Measurements from ENCODE around the gene COL17A1. TPM values are rescaled to one million over a fixed set of nuclear protein-coding genes. Genes with fewer than 3 reads are reported as not detected.

Gene COL17A1
- total RNA-seq, 4 donors from 2014 or later: under 0.01 to 2.9 (median 0.98) TPM; not detected in 1

- TF ChIP-seq POLR2A (IDR thresholded peaks at IDR 0.05): no peak
- TF ChIP-seq CTCF (IDR thresholded peaks at IDR 0.05): no peak
- intact Hi-C loops (cut with DNase I; ENCODE audit: low total_unique reads): no loop called here
- no peaks in the 10 kb centered on the region for H3K9me3 ChIP-seq
- H3K4me1 ChIP-seq: peaks cover 7 to 12% of the 10 kb centered on the region in 2 donors
- H3K27me3 ChIP-seq: no peaks in the 10 kb centered on the region
- H3K27ac ChIP-seq: no peak overlapping the region
- no peak overlapping the region for H3K4me3 ChIP-seq
- no peaks in the 10 kb centered on the region for H3K36me3 ChIP-seq
- no peak for DNase-seq
These were observed 95.1 kb downstream of the COL17A1 start for GRCh38 chr10:103990531-103990930.

DNA sequence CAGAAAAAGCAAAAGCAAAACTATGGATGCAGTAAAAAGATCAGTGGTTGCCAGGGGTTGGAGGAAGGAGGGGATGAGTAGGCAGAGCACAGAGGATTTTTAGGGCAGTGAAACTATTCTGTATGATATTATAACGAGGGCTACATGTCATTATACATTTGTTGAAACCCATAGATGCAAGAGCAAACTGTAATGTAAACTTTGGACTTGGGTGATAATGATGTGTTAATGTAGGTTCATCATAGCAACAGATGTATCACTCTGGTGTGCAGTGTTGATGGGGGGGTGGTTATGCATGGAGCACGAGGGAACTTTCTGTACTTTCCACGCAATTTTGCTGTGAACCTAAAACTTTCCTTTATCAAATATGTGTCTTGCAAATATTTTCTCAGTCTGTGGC is 95.6 kb downstream of the COL17A1 start:
- Histone ChIP-seq H3K36me3 (no peaks in the 10 kb centered on the region), H3K27ac (no peak overlapping the region), H3K4me1 (peaks cover 7 to 12% of the 10 kb centered on the region in 2 donors), H3K9me3 (no peaks in the 10 kb centered on the region), H3K27me3 (no peaks in the 10 kb centered on the region), H3K4me3 (no peak overlapping the region)
- TF ChIP-seq POLR2A (IDR thresholded peaks at IDR 0.05) (no peak), CTCF (IDR thresholded peaks at IDR 0.05) (no peak)
- DNase-seq: no peak
- intact Hi-C loops (cut with DNase I; ENCODE audit: low total_unique reads): no loop called here

- intact Hi-C loops (cut with DNase I; ENCODE audit: low total_unique reads): no loop called here
- TF ChIP-seq POLR2A (IDR thresholded peaks at IDR 0.05): no peak
- no peak for TF ChIP-seq CTCF (IDR thresholded peaks at IDR 0.05)
- peaks cover 7 to 8% of the 10 kb centered on the region in 2 donors for H3K4me1 ChIP-seq
These were observed 99.3 kb downstream of the COL17A1 start for GRCh38 chr10:103986360-103986759.

DNA sequence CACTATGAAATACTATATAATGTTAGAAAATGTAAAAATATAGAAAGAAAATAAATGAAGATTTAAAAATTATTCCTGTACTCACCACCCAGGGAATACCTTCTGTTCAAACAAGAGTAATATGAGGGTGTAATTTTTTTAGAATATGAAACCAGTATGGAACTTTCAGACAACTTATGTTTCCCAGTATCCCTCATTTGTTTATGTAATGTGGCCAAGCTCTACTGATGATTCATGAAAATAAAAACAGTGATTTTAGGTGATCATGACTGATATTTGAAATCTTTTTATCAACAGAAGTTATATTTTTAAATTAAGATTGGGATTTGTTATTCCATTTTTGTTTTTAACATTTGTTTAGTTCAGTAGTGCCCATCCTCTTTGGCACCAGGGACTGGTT is 100.0 kb downstream of the COL17A1 start:
- Histone ChIP-seq H3K4me1 (peaks cover 3 to 7% of the 10 kb centered on the region in 2 donors), H3K4me3 (no peak overlapping the region), H3K27ac (no peak overlapping the region), H3K9me3 (no peaks in the 10 kb centered on the region), H3K27me3 (no peaks in the 10 kb centered on the region), H3K36me3 (no peaks in the 10 kb centered on the region)
- no peak for DNase-seq
- TF ChIP-seq CTCF (IDR thresholded peaks at IDR 0.05): no peak
- TF ChIP-seq POLR2A (IDR thresholded peaks at IDR 0.05): no peak
- intact Hi-C loops (cut with DNase I; ENCODE audit: low total_unique reads): no loop called here

More at GRCh38 chr10:103986360-103986759, 99.3 kb downstream of the COL17A1 start:
- Histone ChIP-seq H3K36me3 (no peaks in the 10 kb centered on the region), H3K9me3 (no peaks in the 10 kb centered on the region), H3K27me3 (no peaks in the 10 kb centered on the region), H3K27ac (no peak overlapping the region), H3K4me3 (no peak overlapping the region)
- DNase-seq: no peak

DNA sequence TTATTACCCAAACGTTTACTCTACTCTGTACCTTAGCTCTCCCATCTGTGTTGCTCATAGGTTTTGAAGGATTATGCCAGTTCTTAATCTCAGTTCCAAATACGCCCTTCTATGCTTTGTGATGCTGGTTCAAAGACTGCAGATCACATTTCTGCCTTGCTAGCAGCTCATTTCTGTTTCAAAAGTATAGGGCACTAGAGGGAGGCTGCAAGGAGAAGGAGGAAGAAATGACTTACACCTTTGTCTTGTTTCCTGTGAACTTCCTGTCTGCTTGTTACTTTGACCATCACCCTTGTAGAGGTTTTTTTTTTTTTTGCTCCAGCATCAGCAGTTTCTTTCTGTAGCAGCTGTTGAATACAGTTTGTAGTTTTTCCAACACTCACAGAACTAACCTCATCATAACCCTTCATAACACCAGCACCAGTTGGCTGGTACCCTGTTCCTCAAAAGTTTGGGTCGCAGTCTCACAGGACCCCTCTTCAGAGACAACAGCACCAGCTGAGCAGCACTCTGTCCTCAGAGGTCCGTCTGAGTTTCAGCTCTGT is 102.2 kb downstream of the COL17A1 start:
- Histone ChIP-seq H3K27ac (no peak overlapping the region), H3K9me3 (no peaks in the 10 kb centered on the region), H3K36me3 (no peaks in the 10 kb centered on the region), H3K4me3 (no peak overlapping the region), H3K27me3 (no peaks in the 10 kb centered on the region), H3K4me1 (peaks cover 0 to 7% of the 10 kb centered on the region in 2 donors)
- intact Hi-C loops (cut with DNase I; ENCODE audit: low total_unique reads): no loop called here
- DNase-seq: no peak
- TF ChIP-seq CTCF (IDR thresholded peaks at IDR 0.05) (no peak), POLR2A (IDR thresholded peaks at IDR 0.05) (no peak)

All from uterus (tissue), 4 donors.